Heart right ventricle (tissue), 16 donors: Measurements from ENCODE around the gene SYNM. TPM values are rescaled to one million over a fixed set of nuclear protein-coding genes. Genes with fewer than 3 reads are reported as not detected.
A peak's percentile ranks its signal among the peaks of the same experiment; 100 is the strongest.

Experiments used
- ATAC-seq, 8 donors: fragments of 200-7000 bp; cut with Tn5 transposase; one replicate each; pipeline ENCODE4 v1.9.1; 2020; ENCODE audit warnings: mild to moderate bottlenecking in 8 of 8, moderate library complexity in 8 of 8, moderate number of reproducible peaks in 1 of 8
- DNase-seq, 2 donors: peaks; one replicate each; pipeline ENCODE4 v3.0.0-alpha.2; 2020
- H3K27ac ChIP-seq, 10 donors: fragments of 200-600 bp; sonication (generic) in 2 of 10; one replicate each; pipeline versions ENCODE4 v1.5.0 to v1.8.0; 2020 to 2022; ENCODE audit warnings: mild to moderate bottlenecking in 3 of 10
- H3K27me3 ChIP-seq, 7 donors: fragments of 200-600 bp; one replicate each; pipeline ENCODE4 v1.8.0; 2021 to 2022; ENCODE audit warnings: mild to moderate bottlenecking in 2 of 7
- H3K36me3 ChIP-seq, 9 donors: fragments of 200-600 bp; sonication (generic) in 1 of 9; one replicate each; pipeline versions ENCODE4 v1.5.0 to v1.8.0; 2020 to 2022; ENCODE audit warnings: mild to moderate bottlenecking in 2 of 9
- H3K4me1 ChIP-seq, 9 donors: fragments of 200-600 bp; sonication (generic) in 1 of 9; one replicate each; pipeline versions ENCODE4 v1.5.0 to v1.8.0; 2020 to 2022; ENCODE audit warnings: mild to moderate bottlenecking in 4 of 9
- H3K4me3 ChIP-seq, 10 donors: fragments of 200-600 bp; sonication (generic) in 2 of 10; one replicate each; pipeline versions ENCODE4 v1.5.0 to v1.8.0; 2020 to 2022; ENCODE audit warnings: mild to moderate bottlenecking in 7 of 10, moderate library complexity in 2 of 10
- H3K9me3 ChIP-seq, 11 donors: fragments of 200-600 bp in 10 of 11; sonication (generic) in 2 of 11; one replicate each; pipeline versions ENCODE4 v1.5.0 to v1.8.0; 2013 to 2022; ENCODE audit warnings: mild to moderate bottlenecking in 2 of 11, control low read depth in 1 of 11, moderate library complexity in 1 of 11
- WGBS, 2 donors: extraction: QIAGEN DNeasy Blood & Tissue Kit; methylation state at CpG; one replicate each; pipeline ENCODE4 v1.1.7; 2013; ENCODE audit warnings: inconsistent platforms in 1 of 2; 5-methylcytosine and 5-hydroxymethylcytosine counted together
- intact Hi-C, 10 donors: fragments of 100-400 bp; cut with DNase I; formaldehyde crosslinking; loops; one replicate each; pipeline versions ENCODE4 v1.11.1 to v1.14.2; 2022
- polyA plus RNA-seq, 2 donors: library from polyadenylated mRNA; stranded (reverse); fragments of 200-250 nt; gene quantifications; one replicate each; pipeline ENCODE4 v1.2.3, GENCODE V29; 2013
- total RNA-seq, 10 donors: library from RNA; stranded (reverse); fragmentation: NEBNext Ultra II Directional in 3 of 10; extraction: Animal tissue kit (Norgen Biotek cat#: 25700) in 3 of 10; gene quantifications; one replicate each; pipeline versions ENCODE4 v1.2.1 to v1.2.4, GENCODE V29; 2021 to 2023
- TF ChIP-seq, protein P1 (sequence below), 9 donors: fragments of 200-600 bp; sonication (generic) in 2 of 9; IDR thresholded peaks; one replicate each; pipeline versions ENCODE4 v1.5.0 to v1.8.0; 2021 to 2022; ENCODE audit warnings: antibody characterized with exemption in 9 of 9, mild to moderate bottlenecking in 5 of 9, moderate library complexity in 1 of 9
- donor health status: Arrhythmogenic right ventricular cardiomyopathy.
- donor health status: ischemic (EF 13 %, LVEDD 7.1; RV severe dilation, severe dysfunction).
- donor health status: healthy with polysubstance abuse.
- donor health status: DM: no; HTN: yes; CAD: no.
- donor health status: DM: no; HTN: no; CAD: no.
- donor health status: ischemic (EF 25% LVEDD 6.9; RV normal size, moderate dysfunction).
- donor health status: ischemic (EF 25% LVEDD 5.7; RV mildly dilated, moderate dysfunction).
- donor health status: healthy.
- donor health status: DM: yes; HTN: yes; CAD: no.
- donor health status: Ischemic cardiomyopathy.
- donor health status: ischemic (EF 35%, LVEDD 5.7; RV mildly dilated, moderate dysfunction).
- donor health status: nonischemic (EF 11% LVEDD 7.7; RV severe dilation, severe dysfunction).
- donor health status: DM: yes; HTN: yes; CAD: no.
- donor health status: PGD.
- donor health status: ischemic (EF 29% LVEDD 5.4; RV normal size, mild dysfunction).
- donor health status: nonischemic (EF 23%, LVEDD 6.1; RV moderate dilation, normal function).

Gene SYNM
- total and polyA plus RNA-seq, 12 donors: 59.4 to 456 (median 350) TPM

DNA sequence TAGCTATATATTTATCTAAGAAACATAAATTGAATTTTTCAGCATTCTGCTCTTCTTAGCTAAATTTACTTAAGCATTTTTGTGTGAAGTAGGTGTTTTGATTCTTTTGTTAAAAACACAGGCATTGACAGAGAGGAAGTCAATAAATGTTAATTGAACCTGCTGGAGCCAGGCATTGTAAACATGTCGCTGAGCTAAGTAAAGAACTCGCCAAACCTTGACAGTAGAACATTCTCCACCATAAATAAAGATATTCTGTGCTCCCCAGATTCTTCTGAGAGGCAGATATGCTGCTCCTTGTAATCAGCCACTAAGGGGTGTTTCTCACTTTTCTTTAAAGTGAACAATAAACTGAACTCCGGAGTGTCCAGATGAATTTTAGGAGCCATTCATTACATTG lies 38.4 kb downstream of the SYNM start:
- peak overlapping the region in 5 of 10 donors; percentile 6 to 54 (median 12) for H3K27ac ChIP-seq
- peaks cover 0 to 30% (median 13%) of the 10 kb centered on the region in 9 donors for H3K4me1 ChIP-seq
- H3K9me3 ChIP-seq: no peaks in the 10 kb centered on the region
- TF ChIP-seq, protein P1, sequence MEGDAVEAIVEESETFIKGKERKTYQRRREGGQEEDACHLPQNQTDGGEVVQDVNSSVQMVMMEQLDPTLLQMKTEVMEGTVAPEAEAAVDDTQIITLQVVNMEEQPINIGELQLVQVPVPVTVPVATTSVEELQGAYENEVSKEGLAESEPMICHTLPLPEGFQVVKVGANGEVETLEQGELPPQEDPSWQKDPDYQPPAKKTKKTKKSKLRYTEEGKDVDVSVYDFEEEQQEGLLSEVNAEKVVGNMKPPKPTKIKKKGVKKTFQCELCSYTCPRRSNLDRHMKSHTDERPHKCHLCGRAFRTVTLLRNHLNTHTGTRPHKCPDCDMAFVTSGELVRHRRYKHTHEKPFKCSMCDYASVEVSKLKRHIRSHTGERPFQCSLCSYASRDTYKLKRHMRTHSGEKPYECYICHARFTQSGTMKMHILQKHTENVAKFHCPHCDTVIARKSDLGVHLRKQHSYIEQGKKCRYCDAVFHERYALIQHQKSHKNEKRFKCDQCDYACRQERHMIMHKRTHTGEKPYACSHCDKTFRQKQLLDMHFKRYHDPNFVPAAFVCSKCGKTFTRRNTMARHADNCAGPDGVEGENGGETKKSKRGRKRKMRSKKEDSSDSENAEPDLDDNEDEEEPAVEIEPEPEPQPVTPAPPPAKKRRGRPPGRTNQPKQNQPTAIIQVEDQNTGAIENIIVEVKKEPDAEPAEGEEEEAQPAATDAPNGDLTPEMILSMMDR (IDR thresholded peaks at IDR 0.05): no peak
- intact Hi-C loops: loop anchor here in 2 of 10 donors (5.0 kb wide), 1 partner anchor 36 kb away; the partner anchor contains the start of gene SYNM (in 2 of the 2)
- no peaks in the 10 kb centered on the region for H3K27me3 ChIP-seq
- H3K36me3 ChIP-seq: peaks cover 0 to 26% (median 0%) of the 10 kb centered on the region in 9 donors
- DNase-seq (no peak), ATAC-seq (no peak)
- WGBS, 2 donors: 85 to 88% methylated on average over 3 of the region's 3 CpGs
- H3K4me3 ChIP-seq: no peak overlapping the region

DNA sequence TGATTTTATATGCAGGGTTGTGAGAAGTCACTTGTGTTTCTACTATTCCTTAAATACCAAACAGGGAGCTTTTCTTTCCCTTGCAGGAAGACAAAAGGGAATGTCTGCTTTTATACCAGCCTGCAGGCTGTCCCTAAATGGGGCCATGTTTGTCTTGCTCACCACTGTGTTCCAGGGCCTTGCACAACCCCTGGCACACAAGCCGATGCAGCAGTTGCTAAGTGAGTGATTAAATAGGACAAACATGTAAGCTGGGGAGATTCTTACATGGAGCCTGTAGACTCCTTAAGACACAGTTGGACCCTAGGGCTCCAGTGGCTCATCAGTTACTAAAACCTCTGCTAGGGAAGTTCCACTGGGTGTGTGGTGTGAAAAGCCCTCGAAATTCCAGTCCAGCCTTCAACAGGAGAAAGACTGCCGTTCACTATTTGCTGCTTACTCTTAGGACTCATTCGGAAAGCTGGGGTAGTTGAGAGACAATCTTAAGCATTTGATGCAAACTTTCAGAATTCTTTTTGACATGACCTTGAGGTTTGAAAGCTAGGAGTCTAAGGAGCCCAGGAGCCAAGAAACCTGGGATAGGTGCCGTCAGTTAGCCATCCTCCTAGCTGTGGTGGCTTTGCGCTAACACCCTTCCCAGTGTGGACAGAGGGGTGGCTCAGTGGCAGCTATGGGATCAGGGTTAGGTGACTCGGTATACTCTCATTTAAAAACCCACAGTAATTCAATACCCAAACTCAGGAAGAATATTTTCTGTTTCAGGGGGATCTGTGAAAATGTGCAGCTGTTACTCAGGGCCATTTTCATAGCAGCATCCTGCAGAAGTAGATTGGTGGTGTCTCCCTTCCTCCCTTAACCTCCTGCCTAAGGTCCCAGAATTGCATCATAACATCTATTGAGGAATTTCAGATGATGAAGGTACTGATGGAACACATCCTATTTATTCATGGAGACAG lies 39.1 kb downstream of the SYNM start:
- no peaks in the 10 kb centered on the region for H3K27me3 ChIP-seq
- peaks cover 0 to 26% (median 0%) of the 10 kb centered on the region in 9 donors for H3K36me3 ChIP-seq
- peak in 1 of 2 donors; percentile 63 for DNase-seq
- 79 to 82% methylated on average over 7 of the region's 7 CpGs for WGBS, 2 donors
- peak overlapping the region in 4 of 10 donors; percentile 12 to 54 (median 16) for H3K27ac ChIP-seq
- no peak overlapping the region for H3K4me3 ChIP-seq
- peak in 7 of 8 donors; percentile 50 to 90 (median 59) for ATAC-seq
- peaks cover 0 to 34% (median 18%) of the 10 kb centered on the region in 9 donors for H3K4me1 ChIP-seq
- TF ChIP-seq, protein P1 (IDR thresholded peaks at IDR 0.05): no peak
- H3K9me3 ChIP-seq: no peaks in the 10 kb centered on the region
- intact Hi-C loops: loop anchor here in 2 of 10 donors (5.0 kb wide), 1 partner anchor 37 kb away; the partner anchor contains the start of gene SYNM (in 2 of the 2)

DNA sequence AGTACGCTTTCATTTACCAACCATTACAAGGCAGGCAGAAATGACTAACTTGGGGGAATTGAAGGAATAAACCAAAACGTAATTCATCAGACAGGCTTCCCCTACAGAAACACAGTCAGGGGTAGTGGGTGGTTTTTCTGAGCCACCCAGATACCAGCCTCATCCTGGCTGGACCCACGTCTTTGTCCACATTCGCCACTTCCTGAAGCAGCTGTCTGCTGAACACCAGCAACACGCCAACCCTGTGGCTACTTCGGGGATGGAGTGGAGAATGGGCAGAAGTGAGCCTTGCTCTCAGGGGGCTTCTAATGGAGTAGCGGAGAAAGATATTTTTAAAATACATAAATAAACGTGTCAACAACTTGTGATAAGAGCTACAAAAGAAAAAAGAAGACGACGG lies 40.1 kb downstream of the SYNM start:
- no peak for ATAC-seq
- DNase-seq: no peak
- H3K36me3 ChIP-seq: peaks cover 0 to 30% (median 3%) of the 10 kb centered on the region in 9 donors
- WGBS, 2 donors: 80 to 82% methylated on average over 10 of the region's 10 CpGs
- H3K9me3 ChIP-seq: no peaks in the 10 kb centered on the region
- H3K27ac ChIP-seq: no peak overlapping the region
- intact Hi-C loops: loop anchor here in 1 of 10 donors (5.0 kb wide), 1 partner anchor 1263 kb away; no protein-coding TSS in a partner anchor
- peaks cover 0 to 32% (median 15%) of the 10 kb centered on the region in 9 donors for H3K4me1 ChIP-seq
- H3K27me3 ChIP-seq: no peaks in the 10 kb centered on the region
- TF ChIP-seq, protein P1 (IDR thresholded peaks at IDR 0.05): no peak
- no peak overlapping the region for H3K4me3 ChIP-seq

DNA sequence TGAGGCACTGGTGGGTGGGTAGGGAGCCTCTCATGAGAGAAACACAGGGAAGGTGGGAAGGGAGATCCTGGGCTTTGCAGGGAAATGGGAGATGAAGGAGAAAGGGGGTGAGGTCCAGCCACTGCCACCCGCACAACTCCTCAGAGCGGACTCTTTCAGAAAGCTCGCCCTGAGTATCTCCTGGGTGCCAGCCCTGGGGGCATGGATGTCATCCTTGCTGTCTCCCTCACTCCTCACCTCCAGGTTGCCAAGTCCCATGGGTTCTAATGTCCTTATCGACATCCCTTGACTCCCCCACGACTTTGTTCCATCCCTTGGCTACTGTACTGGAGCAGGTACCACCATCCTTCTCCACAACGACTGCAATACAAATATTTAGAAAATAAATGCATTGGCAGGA lies 40.9 kb downstream of the SYNM start:
- Histone ChIP-seq H3K27ac (no peak overlapping the region), H3K4me1 (peaks cover 0 to 29% (median 15%) of the 10 kb centered on the region in 9 donors), H3K4me3 (no peak overlapping the region), H3K9me3 (no peaks in the 10 kb centered on the region), H3K27me3 (no peaks in the 10 kb centered on the region), H3K36me3 (peaks cover 0 to 33% (median 3%) of the 10 kb centered on the region in 9 donors)
- DNase-seq (no peak), ATAC-seq (peak in 1 of 8 donors; percentile 2)
- WGBS, 2 donors: 87 to 88% methylated on average over 6 of the region's 6 CpGs
- TF ChIP-seq, protein P1 (IDR thresholded peaks at IDR 0.05): no peak
- intact Hi-C loops: loop anchor here in 1 of 10 donors (5.0 kb wide), 1 partner anchor 1263 kb away; no protein-coding TSS in a partner anchor
